ENCODE data around the gene SRP54.
"Not testable (repeated sequence)": the region's sequence is repeated elsewhere in the genome, so short reads cannot be mapped to it uniquely, and the experiment has no call there.

Gene SRP54

DNA sequence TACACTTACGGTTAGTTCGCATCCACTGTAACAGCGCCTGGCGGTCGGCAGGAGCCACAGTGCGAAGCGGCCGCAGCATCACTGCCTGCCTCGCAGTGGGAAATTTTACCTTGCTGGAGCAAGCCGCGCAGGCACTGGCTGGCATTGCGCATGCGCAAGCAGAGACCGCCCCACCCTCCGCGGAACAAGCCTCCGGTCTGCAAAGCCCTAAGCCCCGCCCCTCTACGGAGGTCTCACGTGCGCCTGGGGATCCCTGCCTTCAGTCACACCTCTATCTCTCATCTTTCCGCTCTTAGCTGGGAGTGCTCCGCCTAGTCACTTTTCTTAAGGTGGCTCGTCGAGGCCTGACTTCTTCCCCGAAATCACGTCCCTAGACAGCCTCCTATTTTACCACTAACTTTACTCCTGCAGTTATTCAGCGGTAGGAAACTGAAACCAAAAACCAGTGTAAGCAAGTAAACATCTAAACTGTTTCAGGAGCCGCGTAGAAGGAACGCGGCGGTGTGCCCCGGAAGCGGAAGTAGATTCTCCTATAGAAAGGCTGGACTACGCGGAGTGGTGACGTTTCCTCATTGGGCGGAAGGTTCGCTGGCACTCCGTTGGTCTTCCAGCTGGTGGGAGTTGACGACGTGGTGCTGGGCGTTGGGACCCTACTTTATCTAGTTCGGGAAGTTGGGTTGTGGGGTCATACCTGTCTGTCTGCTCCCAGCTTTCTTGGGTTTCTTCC is at the start of gene SRP54:
Gene SRP54, plus strand, starts transcription at position 572 of the 727 bp plus-strand sequence. CDS start 13,718 bp downstream, outside the sequence.
- peak; percentile 99 for DNase-seq (ENCODE audit: low read depth, low spot score)

GRCh38 chr14:34933301-34933700 is 49.5 kb upstream of the SRP54 start:
- DNase-seq (ENCODE audit: low read depth, low spot score) = no peak

DNA sequence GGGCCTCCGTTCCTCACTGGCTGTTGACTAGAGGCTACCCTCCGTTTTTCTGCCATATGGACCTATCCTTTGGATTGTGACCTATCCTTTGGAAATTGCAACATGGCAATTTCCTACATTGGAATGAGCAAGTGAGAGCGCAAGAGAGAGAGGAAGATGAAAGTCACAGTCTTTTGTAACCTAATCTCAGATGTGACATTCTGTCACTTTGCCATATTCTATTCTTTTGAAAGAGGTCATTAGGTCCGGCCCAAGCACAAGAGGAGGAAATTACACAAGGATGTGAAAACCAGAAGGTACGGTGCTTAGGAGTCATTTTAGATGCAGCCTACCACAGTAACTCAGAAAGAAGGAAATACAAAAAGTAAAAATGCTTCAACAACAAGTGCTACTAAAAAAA is 47.3 kb upstream of the SRP54 start:
- no peak for DNase-seq (ENCODE audit: low read depth, low spot score)

- DNase-seq (ENCODE audit: low read depth, low spot score) = no peak
These were observed 45.4 kb upstream of the SRP54 start for GRCh38 chr14:34937442-34937841.

DNA sequence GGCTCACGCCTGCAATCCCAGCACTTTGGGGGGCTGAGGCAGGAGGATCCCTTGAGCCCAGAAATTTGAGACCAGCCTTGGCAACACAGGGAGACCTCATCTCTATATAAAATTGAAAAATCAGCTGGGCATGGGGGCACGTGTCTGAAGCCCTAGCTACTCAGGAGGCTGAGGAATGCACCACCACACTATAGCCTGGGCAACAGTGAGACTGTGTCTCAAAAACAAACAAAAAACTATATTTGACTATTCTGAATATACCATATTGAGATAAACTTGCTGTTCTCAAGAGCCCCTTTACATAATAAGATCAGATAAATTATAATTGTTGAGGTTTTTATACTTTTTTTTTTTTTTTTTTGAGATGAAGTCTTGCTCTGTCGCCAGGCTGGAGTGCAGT is 44.9 kb upstream of the SRP54 start:
- DNase-seq (ENCODE audit: low read depth, low spot score) = no peak

DNA sequence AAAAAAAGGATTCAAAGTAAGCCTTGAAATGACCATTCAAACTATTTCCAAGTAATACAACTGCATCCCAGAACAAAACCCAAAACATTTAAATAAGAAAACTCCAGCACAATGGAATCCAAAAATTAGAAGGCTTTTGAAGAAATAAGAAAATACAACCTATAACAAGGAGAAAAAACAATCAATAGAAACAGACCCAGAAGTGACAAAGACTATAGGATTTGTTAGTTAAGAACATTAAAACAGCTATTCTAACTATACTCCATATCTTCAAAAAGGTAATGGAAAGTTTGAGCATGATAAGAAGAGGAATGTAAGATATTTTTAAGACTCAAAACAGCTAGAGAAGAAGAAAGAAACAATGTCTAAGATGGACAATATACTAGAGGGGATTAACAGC is 39.3 kb upstream of the SRP54 start:
- no peak for DNase-seq (ENCODE audit: low read depth, low spot score)

DNA sequence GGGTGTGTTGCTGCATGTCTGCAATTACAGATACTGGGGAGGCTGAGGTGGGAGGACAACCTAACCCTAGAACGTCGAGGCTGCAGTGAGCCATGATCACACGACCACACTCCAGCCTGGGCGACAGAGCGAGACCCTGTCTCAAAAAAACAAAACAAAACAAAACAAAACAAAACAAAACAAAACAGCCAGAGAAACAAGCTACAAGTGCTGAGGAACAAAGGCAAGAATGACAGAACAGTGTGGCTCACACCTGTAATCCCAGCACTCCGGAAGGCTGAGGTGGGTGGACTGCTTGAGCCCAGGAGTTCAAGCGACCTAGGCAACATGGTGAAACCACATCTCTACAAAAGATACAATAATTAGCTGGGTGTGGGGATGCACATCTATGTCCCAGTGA is 38.0 kb upstream of the SRP54 start:
- no peak for DNase-seq (ENCODE audit: low read depth, low spot score)

DNA sequence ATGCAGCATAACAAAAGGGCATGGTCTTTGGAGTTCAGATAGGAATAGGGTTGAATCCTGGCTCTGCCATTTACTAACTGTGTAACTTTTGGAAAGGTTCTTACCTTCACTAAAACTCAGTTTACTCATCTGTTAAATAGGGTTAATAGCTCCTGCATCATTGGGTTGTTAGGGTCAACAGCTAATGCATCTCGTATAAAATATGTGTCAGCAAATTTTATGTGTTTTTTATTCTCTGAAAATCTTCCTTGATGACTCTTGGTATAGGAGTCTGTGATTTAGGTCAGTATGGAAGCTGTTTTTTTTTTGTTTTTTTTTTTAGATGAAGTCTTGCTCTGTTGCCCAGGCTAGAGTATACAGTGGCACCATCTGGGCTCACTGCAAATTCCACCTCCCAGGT is 36.1 kb upstream of the SRP54 start:
- DNase-seq (ENCODE audit: low read depth, low spot score) = no peak

GRCh38 chr14:34951286-34951685 is 31.5 kb upstream of the SRP54 start:
- no peak for DNase-seq (ENCODE audit: low read depth, low spot score)

GRCh38 chr14:34956931-34957330 is 25.9 kb upstream of the SRP54 start:
- no peak for DNase-seq (ENCODE audit: low read depth, low spot score)

DNA sequence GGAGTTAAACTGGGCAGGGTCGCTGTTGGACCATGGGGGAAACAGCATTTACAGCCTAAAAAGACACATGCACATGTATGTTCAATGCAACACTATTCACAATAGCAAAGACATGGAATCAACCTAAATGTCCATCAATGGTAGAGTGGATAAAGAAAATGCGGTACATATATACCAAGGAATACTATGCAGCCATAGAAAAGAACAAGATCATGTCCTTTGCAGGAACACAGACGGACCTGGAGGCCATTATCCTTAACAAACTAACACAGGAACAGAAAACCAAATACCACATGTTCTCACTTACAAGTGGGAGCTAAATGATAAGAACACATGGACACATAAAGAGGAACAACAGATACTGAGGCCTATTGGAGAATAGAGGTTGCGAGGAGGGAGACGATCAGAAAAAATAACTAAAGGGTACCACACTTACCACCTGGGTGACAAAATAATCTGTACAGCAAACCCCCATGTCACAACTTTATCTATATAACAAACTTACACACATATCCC is 25.0 kb upstream of the SRP54 start:
- no peak for DNase-seq (ENCODE audit: low read depth, low spot score)

GRCh38 chr14:34962106-34962505 is 20.7 kb upstream of the SRP54 start:
- DNase-seq (ENCODE audit: low read depth, low spot score) = not testable (repeated sequence)

- DNase-seq (ENCODE audit: low read depth, low spot score) = no peak
These were observed 17.6 kb upstream of the SRP54 start for GRCh38 chr14:34964977-34965764.

- no peak for DNase-seq (ENCODE audit: low read depth, low spot score)
These were observed 16.9 kb upstream of the SRP54 start for GRCh38 chr14:34965912-34966311.

DNA sequence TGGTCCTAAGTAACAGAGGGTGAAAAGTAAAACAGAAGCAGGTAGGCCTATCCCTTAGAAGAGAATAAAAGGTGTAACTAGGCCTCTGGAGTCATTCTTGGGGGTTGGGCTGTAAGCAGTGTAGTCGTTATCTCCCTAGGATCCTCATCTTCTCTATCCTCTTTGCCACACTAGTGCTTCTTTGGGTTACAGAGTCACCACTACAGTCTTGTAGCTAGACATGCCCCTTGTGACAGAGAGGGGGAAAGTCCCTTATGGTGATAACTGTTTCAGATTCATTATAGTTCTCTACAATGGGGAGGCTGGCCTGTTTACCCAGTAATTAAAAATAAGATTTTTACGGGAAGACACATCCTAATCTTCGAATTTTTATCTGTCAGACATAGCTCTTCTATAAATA is 16.4 kb upstream of the SRP54 start:
- no peak for DNase-seq (ENCODE audit: low read depth, low spot score)

DNA sequence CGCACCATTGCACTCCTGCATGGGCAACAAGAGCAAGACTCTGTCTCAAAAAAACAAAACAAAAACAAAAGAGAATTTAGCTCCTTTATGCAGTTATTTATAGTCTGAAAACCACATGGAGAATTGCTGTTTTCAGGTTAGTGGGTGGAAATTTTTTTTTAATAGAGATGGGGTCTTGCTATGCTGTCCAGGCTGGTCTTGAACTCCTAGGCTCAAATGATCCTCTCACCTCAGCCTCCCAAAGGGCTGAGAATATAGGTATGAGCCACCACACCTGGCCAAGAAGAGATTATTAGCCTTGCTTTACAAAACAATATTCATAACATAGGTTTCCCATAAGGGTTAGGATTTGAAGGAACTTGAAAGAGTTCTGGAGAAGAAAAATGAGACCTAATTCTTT is 12.1 kb upstream of the SRP54 start:
- no peak for DNase-seq (ENCODE audit: low read depth, low spot score)

DNA sequence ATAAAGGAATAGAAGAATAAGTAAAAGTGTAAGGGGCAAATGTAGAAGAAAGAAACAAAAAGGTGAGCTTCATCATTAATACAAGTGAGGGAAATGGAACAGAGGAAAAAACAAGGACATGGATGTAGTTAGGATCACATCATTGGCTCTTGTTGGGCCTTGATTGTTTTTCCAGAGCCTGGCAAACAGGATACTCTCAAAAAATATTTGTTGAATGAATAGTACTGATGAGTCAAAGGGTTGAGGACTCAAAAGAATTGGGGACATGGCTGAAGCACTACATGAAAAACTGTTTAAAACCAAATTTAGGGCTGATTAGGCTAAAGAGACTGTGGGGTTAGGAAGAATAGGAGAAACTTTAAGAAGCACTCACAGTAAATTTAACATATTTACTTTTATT is 11.4 kb upstream of the SRP54 start:
- no peak for DNase-seq (ENCODE audit: low read depth, low spot score)

GRCh38 chr14:34971801-34972200 is 11.0 kb upstream of the SRP54 start:
- no peak for DNase-seq (ENCODE audit: low read depth, low spot score)

DNA sequence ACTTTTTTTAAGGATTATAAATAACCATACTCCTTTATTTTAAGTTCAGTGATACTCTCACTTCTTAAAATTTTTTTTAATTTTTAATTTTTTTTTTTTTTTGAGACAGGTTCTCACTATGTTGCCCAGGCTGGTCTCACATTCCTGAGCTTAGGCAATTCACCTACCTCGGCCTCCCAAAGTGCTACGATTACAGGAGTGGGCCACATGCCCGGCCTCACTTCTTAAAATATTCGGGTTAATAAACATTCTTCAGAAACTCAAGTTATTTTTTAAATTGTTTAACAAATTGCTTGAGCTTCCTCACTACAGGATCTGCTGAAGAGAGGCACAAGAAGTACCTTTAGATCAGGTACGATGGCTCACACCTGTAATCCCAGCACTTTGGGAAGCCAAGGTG is 4.3 kb upstream of the SRP54 start:
- no peak for DNase-seq (ENCODE audit: low read depth, low spot score)

DNA sequence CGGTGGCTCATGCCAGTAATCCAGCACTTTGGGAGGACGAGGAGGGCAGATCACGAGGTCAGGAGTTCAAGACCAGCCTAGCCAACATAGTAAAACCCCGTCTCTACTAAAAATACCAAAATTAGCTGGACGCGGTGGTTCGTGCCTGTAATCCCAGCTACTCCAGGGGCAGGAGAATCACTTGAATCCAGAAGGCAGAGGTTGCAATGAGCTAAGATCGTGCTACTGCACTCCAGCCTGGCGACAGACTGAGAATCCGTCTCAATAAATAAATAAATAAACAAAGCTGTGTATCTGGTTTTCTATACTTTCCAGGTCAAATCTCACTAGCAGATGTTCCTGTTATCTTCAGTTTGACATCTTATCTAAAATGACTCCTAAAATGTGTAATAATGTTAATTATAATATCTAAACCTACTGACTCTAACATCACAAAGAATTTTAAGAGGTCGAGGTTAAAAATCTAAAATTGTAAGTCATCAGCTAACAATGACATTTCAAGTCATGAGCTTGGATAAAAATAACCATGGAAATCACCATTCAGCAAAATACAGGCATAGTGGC is 2.4 kb upstream of the SRP54 start:
- DNase-seq (ENCODE audit: low read depth, low spot score) = no peak

DNA sequence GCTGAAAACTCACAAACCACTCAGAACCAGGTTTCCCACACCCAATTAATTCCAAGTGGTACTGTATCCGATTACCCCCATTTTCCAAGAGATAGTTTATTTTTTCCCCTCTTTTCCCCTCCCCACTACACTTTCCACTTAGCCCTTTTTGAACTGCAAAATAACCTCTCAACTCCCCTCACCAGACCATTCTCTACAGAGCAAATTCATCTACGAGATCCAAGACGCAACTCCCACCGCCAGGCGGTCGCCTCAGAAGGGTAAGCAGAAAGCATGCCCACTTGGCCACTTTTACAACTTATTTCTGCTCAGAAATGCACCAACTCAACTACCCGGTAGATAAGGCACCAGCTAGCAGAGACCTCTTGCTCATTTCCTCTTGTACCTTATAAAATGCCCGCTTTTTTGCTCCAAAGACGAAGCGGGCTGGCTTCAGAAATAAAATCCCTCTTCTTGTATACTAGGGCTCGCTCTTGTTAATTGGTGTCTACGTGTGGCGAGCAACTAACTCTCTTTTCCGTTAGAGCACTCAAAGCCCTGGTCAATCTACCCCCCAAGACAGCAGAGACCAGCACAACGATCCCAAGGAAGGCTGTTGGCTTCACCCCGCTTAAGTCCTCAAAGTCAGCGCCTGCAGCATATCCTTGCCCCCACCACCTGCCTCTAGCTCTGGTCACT is 910 bp upstream of the SRP54 start:
- DNase-seq (ENCODE audit: low read depth, low spot score) = no peak

GRCh38 chr14:34983148-34983760 is 462 bp downstream of the SRP54 start:
- DNase-seq (ENCODE audit: low read depth, low spot score) = no peak

Data from activated naive CD8-positive, alpha-beta T cell treated with anti-CD3 and anti-CD28 coated beads, Interleukin-2, amount 50 U/mL, for 16 hours (primary cell).